Stimulated activated naive CD8-positive, alpha-beta T cell treated with anti-CD3 and anti-CD28 coated beads, Interleukin-15, Interleukin-2, amounts not matched to agents 100 ng/mL and 50 ng/mL, for 24 hours (primary cell): ENCODE measurements around the gene TEX30.

Experiments used
- H3K27ac Mint-ChIP-seq: one replicate; pipeline ENCODE4 v1.8.0; 2021; ENCODE audit warnings: mild to moderate bottlenecking, mixed read lengths
- H3K27me3 Mint-ChIP-seq: one replicate; pipeline ENCODE4 v1.8.0; 2021; ENCODE audit warnings: mixed read lengths
- H3K36me3 Mint-ChIP-seq: one replicate; pipeline ENCODE4 v1.8.0; 2021; ENCODE audit warnings: low read depth, mixed read lengths
- H3K4me1 Mint-ChIP-seq: one replicate; pipeline ENCODE4 v1.8.0; 2021; ENCODE audit warnings: low read depth, mixed read lengths
- H3K4me3 Mint-ChIP-seq: one replicate; pipeline ENCODE4 v1.8.0; 2021; ENCODE audit warnings: mild to moderate bottlenecking, mixed read lengths
- H3K9me3 Mint-ChIP-seq: one replicate; pipeline ENCODE4 v1.8.0; 2021; ENCODE audit warnings: mixed read lengths

TEX30 gene

DNA sequence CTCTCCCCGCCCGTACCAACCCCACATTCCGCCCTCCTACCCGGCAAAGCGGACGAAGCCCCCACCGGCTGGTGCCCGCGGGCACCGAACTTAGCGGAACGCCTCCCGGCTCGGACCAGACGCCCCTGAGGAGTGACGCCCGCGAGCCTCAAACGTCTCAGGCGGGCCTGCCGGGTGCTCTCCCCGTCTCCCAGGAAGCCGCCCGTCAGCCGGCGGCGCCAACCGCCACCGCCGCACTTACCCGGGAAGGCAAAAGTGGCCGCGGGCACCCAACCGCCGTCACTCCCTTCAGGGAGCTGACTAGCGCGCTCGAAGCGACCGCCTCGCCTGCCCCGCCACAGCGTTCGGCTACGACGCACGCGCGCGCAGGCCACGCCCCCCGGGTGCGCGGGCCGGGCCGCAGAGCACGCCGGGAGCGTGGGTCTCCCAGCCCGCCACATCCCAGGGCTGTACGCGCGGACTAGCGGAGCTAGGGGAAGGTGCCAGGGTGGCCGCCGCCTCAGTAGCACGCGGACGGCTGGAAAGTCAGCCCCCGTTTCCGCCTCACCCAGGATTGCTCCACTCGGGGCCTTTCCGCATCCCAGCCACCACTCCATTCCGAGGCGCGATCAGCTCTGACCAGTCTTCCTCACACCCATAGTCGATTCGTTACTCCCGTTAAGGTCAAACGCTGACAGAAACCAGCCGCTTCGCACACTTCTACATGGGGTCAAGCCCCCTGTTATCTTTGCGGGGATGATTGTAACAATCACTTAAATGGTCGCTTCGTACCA is at the start of gene TEX30:
TEX30 (minus strand) TSS at position 346 of the 773 bp plus-strand sequence. CDS start 3,760 bp downstream, outside the sequence.
- peaks cover 56% of the 10 kb centered on the region for H3K4me1 Mint-ChIP-seq
- no peaks in the 10 kb centered on the region for H3K27me3 Mint-ChIP-seq
- H3K36me3 Mint-ChIP-seq: peaks cover 25% of the 10 kb centered on the region
- H3K9me3 Mint-ChIP-seq: no peaks in the 10 kb centered on the region
- H3K4me3 Mint-ChIP-seq: peak within 1 kb of the TSS; percentile 91
- peak within 1 kb of the TSS; percentile 94 for H3K27ac Mint-ChIP-seq

DNA sequence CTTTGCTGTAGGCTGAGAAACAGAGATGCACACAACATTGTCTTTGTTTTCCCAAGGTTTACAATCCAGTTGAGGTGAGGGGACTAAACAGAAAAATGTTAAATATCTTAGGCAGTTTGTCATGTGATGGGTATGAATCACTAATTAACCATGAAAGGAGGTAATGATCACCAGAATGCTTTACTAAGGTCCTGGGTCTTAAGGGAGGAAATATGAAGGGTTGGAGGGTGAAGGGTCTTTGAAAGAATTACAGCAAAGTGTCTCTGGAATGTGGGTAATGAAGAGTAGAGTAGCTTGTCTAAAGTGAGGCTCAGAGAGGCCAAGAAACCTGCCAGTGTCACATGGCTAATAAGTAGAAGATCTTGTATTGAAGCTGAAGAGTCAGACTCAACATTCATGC is 44.3 kb upstream of the TEX30 start:
- Mint-ChIP-seq H3K27me3 (no peaks in the 10 kb centered on the region), H3K27ac (no peak overlapping the region), H3K4me3 (no peak overlapping the region), H3K9me3 (no peaks in the 10 kb centered on the region), H3K4me1 (peaks cover 14% of the 10 kb centered on the region), H3K36me3 (peaks cover 56% of the 10 kb centered on the region)

DNA sequence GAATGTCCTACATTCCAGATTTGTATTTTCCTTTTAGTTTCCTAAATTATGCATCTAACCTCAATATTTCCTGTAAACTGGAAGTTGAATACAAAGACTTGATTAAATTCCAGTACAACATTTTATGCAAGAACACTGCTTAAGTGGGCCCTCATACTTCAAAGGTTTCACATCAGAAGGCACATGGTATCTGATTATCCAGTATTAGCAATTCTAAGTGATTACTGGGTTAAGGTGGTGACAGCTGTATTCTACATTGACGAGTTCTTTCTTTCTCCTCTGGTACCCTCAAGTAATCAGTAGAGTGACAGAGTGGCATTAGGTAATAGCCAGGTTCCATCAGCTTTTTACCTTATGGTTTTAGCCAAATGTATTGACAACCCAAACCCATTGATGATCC is 43.7 kb upstream of the TEX30 start:
- H3K9me3 Mint-ChIP-seq: no peaks in the 10 kb centered on the region
- H3K4me3 Mint-ChIP-seq: no peak overlapping the region

DNA sequence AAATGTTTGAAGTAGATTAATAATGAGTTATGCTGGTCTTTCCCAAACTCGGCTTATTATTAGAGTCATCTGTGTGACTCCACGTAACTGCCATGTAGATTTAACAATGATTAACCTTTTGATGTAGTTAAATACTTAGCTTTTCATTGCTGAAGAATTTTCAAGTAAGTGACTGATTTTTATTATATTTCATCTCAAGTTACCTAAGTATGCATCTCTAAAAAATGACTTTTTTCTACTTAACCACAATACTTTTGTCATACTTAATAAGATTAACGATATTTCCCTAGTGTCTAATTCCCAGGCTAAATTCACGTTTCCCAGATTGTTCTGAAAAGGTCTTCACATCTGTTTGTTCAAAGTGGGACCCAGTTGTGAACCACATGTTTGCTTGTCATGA is 43.1 kb upstream of the TEX30 start:
- Mint-ChIP-seq H3K27ac (no peak overlapping the region), H3K4me3 (no peak overlapping the region), H3K9me3 (no peaks in the 10 kb centered on the region), H3K4me1 (peaks cover 26% of the 10 kb centered on the region), H3K27me3 (no peaks in the 10 kb centered on the region), H3K36me3 (peaks cover 50% of the 10 kb centered on the region)

More for the DNA sequence above, 43.7 kb upstream of the TEX30 start:
- no peak overlapping the region for H3K27ac Mint-ChIP-seq
- peaks cover 21% of the 10 kb centered on the region for H3K4me1 Mint-ChIP-seq
- no peaks in the 10 kb centered on the region for H3K27me3 Mint-ChIP-seq
- H3K36me3 Mint-ChIP-seq: peaks cover 50% of the 10 kb centered on the region

DNA sequence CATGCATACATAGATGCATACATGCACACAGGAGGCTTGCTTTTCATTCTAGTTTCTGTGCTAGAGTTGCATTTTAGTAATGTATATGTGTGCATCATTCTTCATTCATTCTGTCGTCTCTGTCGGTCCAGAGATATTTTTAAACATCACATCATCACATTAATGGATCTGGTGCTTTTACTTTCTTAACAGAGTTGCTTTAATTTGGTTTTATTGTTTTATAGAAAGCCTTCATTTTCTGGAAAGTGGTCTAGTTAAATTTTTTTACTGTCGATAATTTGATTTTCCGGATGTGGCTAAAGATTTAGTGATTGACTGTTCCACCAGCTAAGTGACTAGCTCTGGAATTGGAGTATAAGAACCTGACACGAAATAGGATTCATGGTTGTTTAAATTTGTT is 42.2 kb upstream of the TEX30 start:
- Mint-ChIP-seq H3K9me3 (no peaks in the 10 kb centered on the region), H3K4me1 (peaks cover 26% of the 10 kb centered on the region), H3K36me3 (peaks cover 53% of the 10 kb centered on the region), H3K27ac (no peak overlapping the region), H3K27me3 (no peaks in the 10 kb centered on the region), H3K4me3 (no peak overlapping the region)

DNA sequence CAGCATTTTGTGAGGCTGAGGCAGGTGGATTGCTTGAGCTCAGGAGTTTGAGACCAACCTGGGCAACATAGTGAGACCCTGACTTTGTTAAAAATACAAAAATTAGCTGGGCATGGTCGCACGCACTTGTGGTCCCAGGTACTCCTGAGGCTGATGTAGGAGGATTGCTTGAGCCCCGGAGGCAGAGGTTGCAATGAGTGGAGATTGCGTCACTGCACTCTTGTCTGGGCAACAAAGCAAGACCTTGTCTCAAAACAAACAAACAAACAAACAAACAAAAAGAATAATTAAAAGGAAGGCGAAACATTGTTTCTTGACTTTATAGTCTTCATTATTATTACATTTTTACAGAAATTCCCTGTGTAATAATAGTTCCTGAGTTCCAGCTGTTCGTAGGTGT is 41.2 kb upstream of the TEX30 start:
- Mint-ChIP-seq H3K27ac (no peak overlapping the region), H3K27me3 (no peaks in the 10 kb centered on the region), H3K9me3 (no peaks in the 10 kb centered on the region), H3K4me1 (peaks cover 26% of the 10 kb centered on the region), H3K36me3 (peaks cover 52% of the 10 kb centered on the region), H3K4me3 (no peak overlapping the region)

DNA sequence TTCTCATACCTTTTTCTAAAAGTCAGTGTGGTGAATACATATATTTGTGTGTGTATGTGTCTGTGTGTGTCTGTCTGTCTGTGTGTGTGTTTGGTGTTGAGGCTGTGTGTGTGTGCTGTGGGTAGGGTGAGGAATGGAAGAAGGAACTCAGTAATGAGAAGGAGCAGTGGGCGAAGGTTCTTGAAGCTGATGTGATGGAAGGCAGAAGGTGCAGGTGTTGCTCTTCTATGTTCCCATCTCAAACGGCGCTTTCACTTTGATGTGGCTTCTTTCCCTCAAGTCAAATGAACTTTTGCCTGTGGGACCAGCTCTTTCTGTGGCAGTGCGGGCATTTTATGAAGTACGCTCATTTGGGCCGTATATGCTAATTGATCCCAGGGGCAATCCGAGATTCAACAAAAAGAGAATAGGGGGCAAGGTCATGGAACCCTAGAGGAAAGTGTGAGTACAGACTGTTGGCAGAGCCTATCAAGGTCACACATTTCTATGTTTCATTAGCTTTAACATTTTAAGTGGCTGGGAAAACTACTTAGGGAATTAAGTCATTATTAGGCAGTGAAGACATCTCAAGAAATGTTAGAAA is 40.5 kb upstream of the TEX30 start:
- peak overlapping the region; percentile 1 for H3K4me3 Mint-ChIP-seq
- H3K36me3 Mint-ChIP-seq: peaks cover 49% of the 10 kb centered on the region
- no peaks in the 10 kb centered on the region for H3K27me3 Mint-ChIP-seq
- no peak overlapping the region for H3K27ac Mint-ChIP-seq
- H3K9me3 Mint-ChIP-seq: no peaks in the 10 kb centered on the region
- peaks cover 26% of the 10 kb centered on the region for H3K4me1 Mint-ChIP-seq

DNA sequence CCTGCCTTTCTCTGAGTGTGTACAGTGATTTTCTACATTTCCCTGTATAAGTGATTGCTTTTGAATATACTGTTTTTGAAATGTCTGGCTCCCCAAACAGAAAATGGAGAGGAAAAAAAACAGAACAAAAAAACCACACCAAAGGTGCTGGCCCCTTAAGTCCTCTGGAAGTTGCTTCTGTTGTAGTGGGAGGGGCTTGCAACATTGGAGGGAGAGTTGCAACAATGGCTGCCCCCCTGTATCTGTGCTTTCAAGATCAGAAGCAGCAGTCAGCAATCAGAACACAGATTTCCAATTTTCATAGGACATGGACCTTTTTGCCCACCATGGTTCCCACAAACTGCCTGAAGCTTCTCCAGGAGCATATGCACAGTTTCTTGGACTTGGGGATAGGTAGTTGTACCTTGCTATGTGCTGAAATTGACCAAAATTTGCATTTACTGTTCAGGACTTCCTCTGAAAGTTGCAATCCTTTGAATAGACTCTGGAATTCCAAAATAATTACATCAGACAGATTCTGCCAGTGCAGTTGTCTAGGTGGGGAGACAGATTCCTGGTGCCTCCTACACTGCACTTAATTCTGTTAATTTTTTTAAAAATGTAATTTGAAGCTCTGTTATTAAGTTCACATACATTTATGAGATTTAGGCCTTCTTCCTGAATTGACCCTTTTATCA is 39.2 kb upstream of the TEX30 start:
- H3K27ac Mint-ChIP-seq: no peak overlapping the region

DNA sequence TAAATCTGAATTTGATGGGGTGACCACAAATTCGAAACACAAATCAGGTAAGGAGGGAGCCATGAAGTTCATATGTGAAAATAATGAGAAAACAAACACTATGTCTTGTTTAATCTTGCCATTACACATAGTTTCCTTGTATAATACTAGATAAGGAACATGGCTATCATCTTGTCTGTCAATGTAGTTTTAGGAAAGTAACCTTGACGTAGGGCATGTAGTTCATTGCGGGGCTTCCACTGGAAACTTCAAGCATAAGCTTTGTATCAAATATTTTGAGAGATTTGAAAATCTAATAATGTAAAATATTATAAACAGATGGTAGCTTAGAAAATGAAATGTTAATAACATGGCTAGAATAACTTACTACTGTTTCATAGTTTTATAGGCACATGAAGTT is 34.1 kb upstream of the TEX30 start:
- no peak overlapping the region for H3K4me3 Mint-ChIP-seq
- H3K4me1 Mint-ChIP-seq: peaks cover 19% of the 10 kb centered on the region
- H3K27ac Mint-ChIP-seq: no peak overlapping the region
- H3K27me3 Mint-ChIP-seq: no peaks in the 10 kb centered on the region
- H3K36me3 Mint-ChIP-seq: peaks cover 38% of the 10 kb centered on the region
- no peaks in the 10 kb centered on the region for H3K9me3 Mint-ChIP-seq

More for the DNA sequence above, 39.2 kb upstream of the TEX30 start:
- no peak overlapping the region for H3K4me3 Mint-ChIP-seq
- H3K9me3 Mint-ChIP-seq: no peaks in the 10 kb centered on the region
- no peaks in the 10 kb centered on the region for H3K27me3 Mint-ChIP-seq
- peaks cover 42% of the 10 kb centered on the region for H3K36me3 Mint-ChIP-seq
- H3K4me1 Mint-ChIP-seq: peaks cover 26% of the 10 kb centered on the region

DNA sequence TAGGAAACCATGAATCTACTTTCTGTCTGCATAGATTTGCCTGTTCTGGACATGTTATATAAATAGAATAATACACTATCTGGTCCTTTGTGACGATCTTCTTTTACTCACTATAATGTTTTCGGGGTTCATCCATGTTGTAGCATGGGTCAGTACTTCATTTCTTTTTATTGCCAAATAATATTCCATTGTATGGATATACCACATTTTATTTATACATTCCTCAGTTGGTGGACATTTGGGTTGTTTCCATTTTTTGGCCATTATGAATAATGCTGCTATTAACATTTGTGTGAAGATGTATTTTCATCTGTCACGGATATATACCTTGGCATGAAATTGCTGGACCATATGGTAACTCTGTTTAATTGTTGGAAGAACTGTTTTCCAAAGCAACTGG is 32.1 kb upstream of the TEX30 start:
- no peaks in the 10 kb centered on the region for H3K9me3 Mint-ChIP-seq
- H3K27me3 Mint-ChIP-seq: no peaks in the 10 kb centered on the region
- H3K4me1 Mint-ChIP-seq: peaks cover 25% of the 10 kb centered on the region
- no peak overlapping the region for H3K4me3 Mint-ChIP-seq
- H3K27ac Mint-ChIP-seq: no peak overlapping the region
- H3K36me3 Mint-ChIP-seq: peaks cover 27% of the 10 kb centered on the region

DNA sequence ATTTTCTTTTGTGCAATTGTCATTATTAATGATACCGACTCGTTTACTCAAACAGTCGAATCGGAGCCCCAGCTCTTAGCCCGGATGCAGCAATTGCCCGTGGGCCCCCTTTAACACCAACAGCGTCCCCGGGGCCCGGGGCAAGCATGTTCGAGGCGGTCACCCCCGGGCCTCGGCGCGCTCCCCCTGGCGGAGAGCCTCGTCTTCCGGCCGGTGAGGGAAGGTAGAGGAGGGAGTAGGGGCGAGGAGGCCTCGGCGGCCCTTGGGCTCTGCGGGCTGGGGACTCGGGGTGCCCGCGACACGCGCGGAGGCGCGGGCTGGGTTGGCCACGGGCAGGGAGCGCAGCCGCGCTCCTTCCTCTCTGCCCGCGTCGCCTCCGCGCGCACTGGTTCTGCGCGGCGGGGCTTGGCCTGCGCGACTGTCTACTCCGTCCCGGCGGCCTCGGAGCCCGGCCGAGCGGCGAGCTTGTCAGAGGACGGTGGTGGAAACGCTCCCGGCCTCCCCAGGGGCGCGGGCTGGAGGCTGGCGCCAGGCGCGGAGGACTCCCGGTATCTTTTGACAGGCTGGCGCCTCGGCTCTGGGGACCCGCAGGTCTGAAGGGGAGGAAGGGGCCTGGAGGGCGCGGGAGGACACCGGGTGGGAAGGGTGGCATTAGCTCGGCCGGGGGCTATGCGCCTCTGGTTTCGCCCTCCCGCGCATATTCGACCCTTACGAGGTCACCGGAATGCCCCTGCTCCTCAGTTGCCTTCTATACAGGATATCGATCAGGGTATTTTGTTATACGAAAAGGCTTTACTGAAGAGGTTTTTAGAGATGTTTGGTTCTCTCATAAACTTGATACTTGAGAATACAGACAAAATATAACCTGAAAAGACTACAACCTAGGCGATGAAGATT is 26.8 kb upstream of the TEX30 start:
- Mint-ChIP-seq H3K4me3 (peak overlapping the region; percentile 93), H3K4me1 (peaks cover 35% of the 10 kb centered on the region), H3K27me3 (peaks cover 14% of the 10 kb centered on the region)

DNA sequence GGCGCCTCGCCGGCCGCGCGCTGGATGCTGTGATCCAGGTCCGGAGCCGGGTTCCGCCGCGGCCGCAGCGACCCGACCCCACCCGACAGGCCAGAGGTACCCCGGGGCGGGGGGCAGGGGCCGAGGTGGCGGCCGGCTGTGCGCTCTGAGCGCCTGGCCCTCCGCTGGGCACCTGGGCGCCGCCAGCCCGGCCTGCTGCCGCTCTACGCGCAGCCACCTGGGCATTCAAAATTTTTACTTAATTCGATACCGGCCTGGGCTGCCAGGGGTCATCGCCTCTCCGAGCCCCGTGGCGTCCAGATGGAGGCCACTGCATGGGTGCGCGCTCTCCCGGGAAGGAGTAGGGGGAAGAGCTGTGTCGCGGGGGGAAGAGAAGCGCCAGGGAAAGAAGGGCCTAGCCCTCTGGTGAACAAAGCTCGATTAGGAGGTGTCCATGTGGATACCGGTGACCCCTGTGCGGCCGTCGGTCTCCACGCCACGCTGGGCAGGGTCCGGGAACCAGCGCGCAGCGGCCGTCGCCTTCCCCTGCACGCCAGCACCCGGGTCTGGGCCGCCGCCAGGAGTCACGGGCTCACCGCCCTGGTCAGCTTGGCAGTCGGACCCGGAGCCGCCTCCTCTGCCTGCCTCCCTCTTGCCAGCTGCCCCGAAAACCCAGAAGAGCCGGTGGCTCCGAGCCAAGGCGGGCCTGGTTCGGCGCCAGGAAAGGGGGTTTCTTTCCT is 26.0 kb upstream of the TEX30 start:
- peaks cover 35% of the 10 kb centered on the region for H3K4me1 Mint-ChIP-seq
- H3K27me3 Mint-ChIP-seq: peaks cover 14% of the 10 kb centered on the region
- H3K9me3 Mint-ChIP-seq: no peaks in the 10 kb centered on the region
- H3K36me3 Mint-ChIP-seq: peaks cover 5% of the 10 kb centered on the region
- peak overlapping the region; percentile 85 for H3K27ac Mint-ChIP-seq
- H3K4me3 Mint-ChIP-seq: peak overlapping the region; percentile 93

More for the DNA sequence above, 26.8 kb upstream of the TEX30 start:
- Mint-ChIP-seq H3K9me3 (no peaks in the 10 kb centered on the region), H3K27ac (peak overlapping the region; percentile 85), H3K36me3 (peaks cover 9% of the 10 kb centered on the region)

DNA sequence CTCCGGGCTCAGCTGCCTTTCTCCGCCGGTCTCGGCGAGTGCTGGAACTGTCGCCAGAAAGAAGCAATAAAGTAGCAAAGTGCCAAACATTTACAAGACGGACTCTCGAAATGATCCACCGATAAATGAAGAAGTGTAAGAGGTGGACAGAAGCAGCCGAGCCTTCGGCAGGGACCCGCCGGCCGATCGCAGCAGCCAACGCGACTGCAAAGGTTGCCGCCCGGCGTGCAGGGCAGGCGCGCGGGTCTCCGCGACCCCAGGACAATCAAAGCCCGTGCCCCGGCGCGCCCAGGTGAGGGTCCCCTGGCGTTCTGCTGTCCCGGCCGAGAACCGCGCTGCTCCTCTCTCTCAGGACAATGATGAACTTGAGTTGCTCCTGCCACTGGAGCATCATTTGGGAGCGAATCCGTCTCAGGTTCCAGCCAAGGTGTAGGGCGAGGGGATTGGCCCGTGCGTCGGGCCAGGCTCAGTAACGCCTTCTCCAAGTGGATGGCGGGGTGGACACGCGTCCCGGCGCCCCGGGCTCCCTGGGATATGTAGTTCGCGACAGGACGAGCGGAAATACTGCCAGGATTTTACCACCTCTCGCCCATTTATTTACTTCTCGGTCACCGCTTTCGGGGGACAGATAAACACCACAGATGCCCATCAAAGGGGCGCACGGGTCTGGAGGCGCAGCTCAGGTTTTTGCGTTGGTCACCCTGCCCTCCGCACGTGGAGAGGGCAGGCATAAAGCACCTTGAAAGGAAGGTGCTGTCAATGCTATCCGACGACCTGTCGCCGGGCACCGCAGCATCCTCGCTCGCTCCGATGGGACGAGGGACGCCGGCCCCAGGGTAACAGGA is 25.2 kb upstream of the TEX30 start, which contains the start of the genes BIVM and POGLUT2:
BIVM (plus strand) TSS at position 539 of the 845 bp plus-strand sequence. CDS start 8,149 bp downstream, outside the sequence.
POGLUT2 (minus strand) TSS at position 396 of the 845 bp plus-strand sequence; CDS start at position 90, 306 bp downstream.
- peaks cover 4% of the 10 kb centered on the region for H3K36me3 Mint-ChIP-seq
- H3K4me1 Mint-ChIP-seq: peaks cover 33% of the 10 kb centered on the region
- peak within 1 kb of the TSS; percentile 93 for H3K4me3 Mint-ChIP-seq
- peaks cover 14% of the 10 kb centered on the region for H3K27me3 Mint-ChIP-seq
- H3K9me3 Mint-ChIP-seq: no peaks in the 10 kb centered on the region
- H3K27ac Mint-ChIP-seq: peak within 1 kb of the TSS; percentile 87
